Hematopoietic multipotent progenitor cell treated with erythropoietin and hydrocortisone succinate and interleukin-3 and kit ligand, for 4 days (in vitro differentiated cells): ENCODE measurements around the gene ANKRD40CL.

Experiments
- DNase-seq: peaks from one replicate; pipeline ENCODE4 v3.0.0-alpha.2; 2015

ANKRD40CL gene

DNA sequence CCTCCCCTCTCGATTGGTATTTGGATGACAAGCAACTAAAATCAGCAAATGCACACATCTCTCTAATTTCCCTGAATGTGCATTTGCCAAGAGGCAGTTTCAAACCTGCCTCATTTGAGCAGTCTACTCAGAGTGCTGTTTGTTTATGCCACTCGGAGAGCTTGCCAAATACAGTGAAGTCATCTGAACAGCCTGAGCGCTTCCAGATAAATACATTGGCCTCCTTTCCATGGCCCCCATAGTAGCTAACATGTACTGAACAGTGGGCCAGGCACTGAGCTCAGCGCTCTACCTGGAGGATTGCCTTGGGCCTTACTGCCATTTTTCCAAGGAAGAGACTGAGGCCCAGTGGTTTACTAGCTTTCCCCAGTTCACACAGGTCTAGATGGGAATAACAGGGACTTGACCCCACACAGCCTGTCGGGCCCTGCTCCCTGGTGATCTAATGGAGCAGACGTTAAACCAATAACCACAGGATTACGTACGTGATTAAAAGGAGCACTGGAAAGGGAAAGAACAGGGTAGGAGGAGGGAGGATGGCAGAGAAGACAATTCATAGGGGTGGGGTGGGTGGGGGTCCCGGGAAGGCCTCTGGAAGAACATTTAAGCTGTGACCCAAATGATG is 18.7 kb upstream of the ANKRD40CL start:
- no peak for DNase-seq

DNA sequence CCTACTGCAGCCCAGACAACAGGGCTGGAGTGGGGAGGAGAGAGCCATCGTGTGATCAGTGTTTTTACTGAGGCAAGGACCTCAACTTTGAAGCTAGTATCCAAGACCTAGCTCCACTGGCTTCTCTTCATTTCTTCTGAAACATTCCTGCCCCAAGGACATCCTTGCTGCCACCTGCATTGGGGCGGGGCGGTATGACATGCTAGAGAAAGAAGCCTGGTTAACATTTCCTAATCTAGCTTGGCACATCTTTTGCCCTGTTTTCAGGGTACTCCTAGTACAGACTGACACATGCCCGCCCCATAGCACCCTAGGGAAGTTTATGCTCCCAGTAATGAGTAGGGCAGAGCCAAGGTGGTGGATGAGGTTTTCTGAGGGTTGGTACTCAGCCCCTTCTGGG is 17.8 kb upstream of the ANKRD40CL start:
- no peak for DNase-seq

DNA sequence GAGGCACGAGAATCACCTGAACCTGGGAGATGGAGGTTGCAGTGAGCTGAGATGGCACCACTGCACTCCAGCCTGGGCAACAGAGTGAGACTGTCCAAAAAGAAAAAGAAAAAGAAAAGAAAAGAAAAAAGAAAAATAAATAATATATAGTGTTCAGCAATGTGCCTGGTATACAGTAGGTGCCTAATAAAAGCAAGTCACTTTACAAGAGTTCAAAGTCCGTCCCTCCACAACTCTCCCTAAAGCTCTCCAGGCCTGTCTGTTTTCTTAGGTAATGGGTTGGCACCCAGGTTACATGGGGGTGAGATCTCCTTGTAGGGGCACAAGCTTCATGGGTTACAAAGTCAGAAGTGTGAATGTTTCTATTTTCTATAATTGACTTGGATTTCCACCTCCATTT is 16.6 kb upstream of the ANKRD40CL start:
- no peak for DNase-seq

DNA sequence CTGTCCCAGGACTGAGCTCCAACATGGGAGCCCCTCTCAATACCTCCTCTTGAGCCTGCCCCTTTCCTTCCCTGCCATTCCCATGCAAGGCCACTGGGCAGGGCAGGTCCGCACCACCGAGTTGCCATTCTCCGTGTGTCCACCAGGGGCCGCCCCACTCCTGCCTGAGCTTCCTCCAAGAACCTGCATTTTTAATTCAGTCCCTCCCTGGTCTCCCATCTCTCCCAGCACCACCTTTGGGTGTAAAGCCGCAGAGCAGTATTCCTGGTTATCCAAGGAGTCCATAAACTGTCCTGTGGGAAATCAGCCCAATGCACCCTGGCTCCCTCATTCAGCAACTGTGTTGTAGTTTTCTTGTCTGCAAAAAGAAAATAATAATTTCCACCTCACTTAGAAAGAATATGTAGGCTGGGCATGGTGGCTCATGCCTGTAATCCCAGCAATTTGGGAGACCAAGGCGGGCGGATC is 15.9 kb upstream of the ANKRD40CL start:
- DNase-seq = peak; percentile 91

DNA sequence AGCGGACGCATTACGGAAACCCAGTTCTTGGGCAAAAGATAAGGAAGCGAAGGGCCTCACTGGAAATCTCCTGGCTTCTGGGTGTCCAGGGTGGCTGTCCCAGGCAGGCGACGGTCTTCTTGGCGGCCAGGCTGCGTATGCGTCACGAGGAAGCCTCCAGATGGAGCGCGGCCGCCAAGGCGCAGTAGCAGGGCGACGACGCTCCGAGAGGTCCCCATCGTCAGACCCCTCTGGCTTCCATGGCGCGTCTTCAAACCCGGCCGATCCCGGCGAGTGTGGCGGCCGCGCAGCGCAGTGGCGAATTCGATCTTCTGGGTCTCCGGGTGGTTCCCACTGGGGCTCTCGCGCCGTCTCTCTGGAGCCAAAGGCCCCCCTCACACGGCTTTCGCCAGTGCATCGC is 13.8 kb upstream of the ANKRD40CL start:
- no peak for DNase-seq

DNA sequence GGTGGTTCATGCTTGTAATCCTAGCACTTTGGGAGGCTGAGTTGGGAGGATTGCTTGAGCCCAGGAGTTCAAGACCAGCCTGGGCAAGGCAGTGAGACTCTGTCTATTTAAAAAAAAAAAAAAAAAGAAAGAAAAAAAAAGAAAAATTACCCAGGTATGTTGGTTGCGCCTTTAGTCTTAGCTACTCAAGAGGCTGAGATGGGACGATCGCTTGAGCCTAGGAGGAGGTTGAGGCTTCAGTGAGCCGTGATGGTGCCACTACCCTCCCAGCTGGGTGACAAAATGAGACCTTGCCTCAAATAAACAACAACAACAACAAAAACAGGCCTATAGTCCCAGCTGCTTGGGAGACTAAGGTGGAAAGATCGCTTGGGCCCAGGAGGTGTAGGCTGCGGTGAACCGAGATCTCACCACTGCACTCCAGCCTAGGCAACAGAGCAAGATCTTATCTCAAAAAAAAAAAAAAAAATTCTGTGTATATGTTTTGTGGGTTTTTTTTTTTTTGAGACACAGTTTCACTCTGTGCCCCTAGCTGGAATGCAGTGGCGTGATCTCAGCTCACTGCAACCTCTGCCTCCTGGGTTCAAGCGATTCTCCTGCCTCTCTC is 12.5 kb upstream of the ANKRD40CL start:
- DNase-seq = peak; percentile 18

DNA sequence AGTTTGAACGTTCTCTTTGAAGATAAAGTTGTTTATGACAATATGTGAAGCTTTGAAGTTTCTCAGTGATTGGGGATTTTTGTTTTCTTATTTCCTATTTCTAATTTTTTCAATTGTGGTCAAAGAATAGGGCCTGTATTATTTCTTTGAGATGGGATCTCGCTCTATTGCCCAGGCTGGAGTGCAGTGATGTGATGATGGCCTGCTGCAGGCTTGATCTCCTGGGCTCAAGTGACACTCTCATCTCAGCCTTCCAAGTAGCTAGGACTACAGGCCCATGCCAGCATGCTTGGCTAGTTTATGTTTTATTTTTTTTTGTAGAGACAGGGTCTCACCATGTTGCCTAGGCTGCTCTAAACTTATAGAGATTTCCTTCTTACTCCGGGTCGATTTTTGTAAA is 11.7 kb upstream of the ANKRD40CL start:
- no peak for DNase-seq

DNA sequence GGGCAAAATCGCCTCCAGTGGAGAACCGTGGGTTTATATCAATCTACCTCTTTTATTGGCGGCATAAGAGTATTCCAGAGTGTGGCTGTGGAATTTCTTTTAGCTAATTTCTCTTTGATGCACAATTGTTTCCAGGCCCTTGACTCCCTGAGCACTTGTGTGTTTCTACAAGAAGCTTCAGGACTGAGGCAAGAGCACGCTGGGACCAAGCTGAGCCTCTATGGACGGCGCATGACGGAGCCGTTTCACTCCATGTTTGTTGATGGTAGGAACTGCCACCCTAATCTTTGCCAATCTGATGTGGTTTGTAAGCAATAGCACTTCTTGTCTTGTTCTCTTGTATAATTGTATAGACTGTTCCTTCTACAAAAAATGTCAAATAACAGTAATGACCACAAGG is 11.2 kb upstream of the ANKRD40CL start:
- DNase-seq = no peak

DNA sequence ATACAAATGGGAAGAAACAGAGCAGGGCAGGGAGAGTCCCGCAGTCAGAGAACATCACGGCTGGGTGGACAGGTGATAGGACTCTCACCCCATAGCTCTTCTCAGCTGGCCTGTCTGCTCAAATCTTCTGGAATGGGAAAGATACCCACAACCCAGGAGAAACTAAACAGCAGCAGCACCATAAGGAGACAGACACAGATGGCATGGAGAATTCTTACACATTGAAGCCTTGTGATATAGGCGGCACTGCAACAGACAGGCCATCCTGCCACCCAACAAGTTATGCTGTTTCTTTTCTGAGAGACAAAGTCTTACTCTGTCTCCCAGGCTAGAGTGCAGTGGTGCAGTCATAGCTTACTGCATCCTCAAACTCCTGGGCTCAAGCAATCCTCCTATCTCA is 8.6 kb upstream of the ANKRD40CL start:
- no peak for DNase-seq

DNA sequence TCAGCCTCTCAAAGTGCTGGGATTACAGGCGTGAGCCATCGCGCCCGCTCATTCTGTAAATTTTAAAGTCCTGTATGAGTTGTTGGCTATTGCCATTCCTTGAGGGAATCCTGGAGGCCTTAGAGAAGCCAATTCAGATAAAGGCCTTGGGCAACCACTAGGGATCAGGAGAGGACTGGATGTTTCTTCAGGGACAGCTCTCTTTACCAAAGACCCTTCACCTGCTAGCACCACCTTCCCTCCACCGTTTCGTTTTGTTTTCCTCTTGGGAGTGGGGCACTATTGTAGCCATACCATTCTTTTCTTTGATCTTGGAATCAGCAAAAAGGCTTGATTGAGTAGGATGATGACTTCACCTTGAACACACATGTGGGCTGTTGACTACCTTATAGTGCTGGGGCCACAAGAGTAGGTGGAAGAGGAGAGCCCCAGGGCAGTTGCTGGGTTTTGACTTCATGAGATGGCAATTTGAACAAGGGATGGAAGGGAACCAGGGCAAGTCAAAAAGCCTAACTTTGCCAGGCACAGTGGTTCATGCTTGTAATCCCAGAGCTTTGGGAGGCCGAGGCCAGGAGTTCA is 7.0 kb upstream of the ANKRD40CL start:
- no peak for DNase-seq

DNA sequence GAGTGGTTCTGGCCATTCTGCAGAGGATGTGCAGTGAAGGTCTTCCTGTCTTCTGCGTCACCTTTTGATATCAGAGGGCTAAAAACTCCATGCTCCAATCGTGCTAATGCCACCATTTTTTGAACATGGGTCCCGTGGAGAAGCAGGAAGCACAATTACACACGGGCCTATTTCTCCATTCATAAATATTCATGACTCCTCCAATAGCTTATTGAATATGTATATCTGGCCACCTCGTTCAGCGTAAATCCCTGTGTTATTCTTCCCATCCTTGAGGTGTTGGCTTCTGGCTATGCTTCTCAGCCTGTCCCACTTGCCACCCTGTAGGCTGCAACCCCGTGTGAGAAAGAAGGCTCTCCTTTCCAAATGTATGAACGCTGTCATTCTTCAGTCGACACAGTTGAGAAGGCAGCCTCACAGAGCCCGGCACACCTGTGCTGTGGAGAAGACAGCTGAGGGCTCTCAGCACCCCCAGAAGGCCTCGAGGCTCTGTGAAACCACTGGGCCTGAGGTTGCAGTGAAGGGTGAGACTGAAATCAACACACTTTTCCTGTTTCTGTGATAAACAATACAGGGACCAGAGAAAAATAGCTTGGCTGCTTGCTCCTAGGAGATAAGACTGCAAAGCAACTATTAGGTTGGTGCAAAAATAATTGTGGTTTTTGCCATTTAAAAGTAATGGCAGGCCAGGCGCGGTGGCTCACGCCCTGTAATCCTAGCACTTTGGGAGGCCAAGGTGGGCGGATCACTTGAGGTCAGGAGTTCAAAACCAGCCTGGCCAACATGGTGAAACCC is 4.9 kb upstream of the ANKRD40CL start:
- peak; percentile 67 for DNase-seq

DNA sequence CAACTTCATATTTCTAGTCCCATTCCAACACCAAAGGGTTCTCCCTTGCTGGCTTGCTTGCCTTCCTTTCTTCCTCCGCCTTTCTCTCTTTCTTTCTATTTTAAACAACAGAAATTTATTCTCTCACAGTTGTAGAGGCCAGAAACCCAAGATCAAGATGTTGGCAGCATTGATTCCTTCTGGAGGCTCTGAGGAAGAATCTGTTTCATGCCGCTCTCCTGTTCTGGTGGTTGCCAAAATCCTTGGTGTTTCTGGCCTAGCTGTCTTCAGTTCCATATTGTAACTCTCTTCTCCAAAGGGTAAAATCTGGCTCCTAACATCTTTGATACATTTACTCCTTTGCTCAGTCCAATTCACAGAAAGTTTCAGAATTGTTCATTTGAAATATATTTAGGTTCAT is 3.0 kb upstream of the ANKRD40CL start:
- no peak for DNase-seq

DNA sequence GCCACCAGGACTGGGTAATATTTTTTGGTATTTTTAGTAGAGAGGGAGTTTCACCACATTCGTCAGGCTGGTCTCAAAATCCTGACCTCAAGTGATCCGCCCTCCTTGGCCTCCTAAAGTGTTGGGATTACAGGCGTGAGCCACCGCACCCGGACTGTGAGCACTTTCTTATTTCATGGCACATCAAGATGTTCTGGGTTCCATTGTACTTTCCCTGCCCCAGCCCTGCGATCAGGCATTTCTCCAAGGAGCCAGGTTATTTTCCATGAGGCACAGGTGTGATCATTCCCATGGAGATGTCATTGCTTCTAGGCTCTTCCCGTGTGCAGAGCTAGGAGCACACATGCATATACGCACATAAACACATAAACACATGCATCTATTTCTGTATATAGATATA is 2.6 kb upstream of the ANKRD40CL start:
- DNase-seq = no peak

DNA sequence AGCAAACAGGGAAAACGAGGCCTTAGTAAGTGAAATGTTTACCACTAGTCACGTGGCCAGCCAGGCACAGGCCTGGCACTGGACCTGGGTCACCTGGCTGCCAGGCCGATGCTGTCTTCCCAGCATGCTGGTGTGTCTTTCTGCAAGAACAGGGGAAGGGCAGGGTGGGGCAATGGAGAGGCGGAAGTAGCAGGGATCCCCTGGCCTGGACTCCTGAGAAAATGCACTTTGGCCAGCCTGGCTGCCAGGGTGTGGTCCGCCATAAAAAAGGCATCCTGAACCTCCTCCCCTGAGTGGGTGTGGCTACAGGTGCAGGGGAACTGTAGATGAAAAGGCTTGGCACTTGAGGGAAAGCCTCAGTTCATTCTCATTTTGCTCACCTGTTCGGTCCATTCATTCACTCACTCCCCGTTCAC is 1.0 kb upstream of the ANKRD40CL start:
- DNase-seq = no peak

DNA sequence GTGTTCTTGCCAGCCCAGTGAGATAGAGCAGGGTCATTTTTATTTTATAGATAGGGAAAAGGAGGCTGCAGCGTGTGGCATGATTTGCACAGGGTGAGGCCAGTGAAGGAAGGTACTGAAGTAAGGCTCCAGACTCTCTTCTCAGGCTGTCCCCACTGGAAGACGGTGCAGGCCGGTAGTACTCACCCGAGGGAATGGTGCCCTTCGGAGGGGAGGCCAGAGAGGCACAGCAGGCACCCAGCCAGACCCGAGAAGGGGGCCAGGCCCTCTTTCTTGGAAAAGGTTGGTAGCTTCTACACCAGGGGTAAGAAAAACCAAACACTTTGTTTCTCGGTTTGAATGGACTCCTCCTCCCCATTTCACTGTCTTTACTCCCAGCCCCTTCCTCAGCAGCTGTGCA is 288 bp downstream of the ANKRD40CL start:
- DNase-seq = no peak

DNA sequence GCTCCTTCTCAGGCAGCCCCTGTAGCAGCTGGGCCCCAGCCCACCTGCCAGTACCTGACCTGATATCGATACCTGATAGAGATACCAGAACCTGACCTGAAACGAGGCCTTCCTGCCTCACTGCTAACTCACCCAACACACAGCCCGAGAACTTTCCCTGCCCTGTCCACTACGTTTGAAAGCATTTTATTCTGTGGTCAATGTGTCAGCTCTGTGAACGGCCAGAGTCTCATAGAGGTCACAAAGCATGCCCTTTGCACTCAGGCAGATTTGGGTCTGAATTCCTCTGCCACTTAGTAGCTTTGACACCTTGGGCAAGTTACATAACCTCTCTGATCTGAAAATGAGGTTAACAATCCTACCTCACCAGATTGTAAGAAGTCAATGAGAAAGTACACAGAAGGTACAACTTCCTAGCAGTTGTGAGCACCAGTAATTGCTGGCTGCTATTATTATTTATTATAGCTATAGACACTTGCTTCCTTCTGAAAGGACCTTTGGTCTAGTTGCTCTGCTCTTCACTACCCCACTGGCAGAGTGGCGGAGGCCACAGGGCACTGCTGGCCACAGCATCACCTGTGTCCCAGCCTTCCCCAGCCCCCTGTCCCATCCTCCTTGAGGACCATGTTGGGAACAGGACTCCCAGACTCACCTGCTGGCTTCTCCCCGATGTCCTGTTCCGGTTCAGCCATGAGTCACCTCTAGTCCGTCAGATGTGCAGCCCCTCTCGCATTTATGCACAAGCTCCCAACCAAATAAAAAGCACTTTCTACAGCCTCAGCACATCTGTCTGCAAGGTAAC is 895 bp downstream of the ANKRD40CL start:
- no peak for DNase-seq

DNA sequence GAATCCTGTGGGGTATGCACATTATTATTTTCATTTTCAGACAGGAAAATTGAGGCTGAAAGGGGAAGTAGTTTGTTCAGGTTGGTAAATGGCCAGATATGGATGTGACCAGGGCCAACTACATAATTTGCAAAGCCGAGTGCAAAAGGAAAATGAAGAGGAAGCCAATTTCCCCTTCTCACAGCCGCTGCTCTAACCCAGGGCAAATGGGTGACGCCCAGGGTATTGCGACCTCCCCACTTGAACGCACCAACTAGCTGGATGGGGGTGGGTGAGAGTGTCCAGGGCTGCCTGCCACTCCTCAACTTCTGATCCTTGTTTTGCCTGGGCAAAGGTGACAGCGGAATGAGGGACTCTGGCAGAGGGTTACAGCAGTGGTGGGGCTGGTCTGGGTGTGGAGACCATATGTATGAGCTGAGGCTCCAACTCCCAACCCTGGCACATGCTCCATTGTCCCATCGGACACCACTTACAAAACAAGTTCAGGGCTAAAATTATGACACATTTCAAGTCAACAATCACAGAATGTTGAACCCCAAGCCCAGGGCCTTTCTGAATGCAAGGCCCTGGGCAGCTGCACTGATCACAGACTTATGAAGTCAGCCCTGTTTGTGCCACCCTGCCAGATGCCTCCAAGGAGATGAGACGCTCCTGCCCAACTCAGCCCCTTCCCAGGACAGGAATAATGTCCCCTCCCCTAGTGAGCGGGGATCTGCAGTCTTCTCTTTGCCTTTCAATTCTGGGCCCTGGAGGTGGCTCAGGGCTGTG is 1.7 kb downstream of the ANKRD40CL start:
- peak; percentile 76 for DNase-seq

DNA sequence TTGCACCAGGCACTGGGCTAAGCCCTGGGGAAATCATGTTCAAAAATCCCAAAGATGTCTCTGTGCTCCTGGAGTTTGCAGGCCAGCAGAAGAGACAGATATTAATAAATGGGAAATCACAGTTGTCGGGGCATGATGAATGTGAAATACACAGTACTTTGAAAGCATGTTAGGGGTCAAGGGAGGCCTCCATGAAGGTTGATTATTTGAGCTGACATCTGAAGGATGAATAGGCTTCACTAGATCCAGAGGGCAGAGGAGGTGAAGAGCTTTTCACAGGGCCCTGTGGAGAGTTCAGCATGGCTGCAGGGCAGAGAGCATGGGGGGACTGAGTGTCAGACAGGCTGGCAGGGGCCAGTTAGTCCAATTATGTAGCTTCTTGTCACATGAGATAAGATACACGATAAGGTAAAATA is 2.6 kb downstream of the ANKRD40CL start:
- no peak for DNase-seq

DNA sequence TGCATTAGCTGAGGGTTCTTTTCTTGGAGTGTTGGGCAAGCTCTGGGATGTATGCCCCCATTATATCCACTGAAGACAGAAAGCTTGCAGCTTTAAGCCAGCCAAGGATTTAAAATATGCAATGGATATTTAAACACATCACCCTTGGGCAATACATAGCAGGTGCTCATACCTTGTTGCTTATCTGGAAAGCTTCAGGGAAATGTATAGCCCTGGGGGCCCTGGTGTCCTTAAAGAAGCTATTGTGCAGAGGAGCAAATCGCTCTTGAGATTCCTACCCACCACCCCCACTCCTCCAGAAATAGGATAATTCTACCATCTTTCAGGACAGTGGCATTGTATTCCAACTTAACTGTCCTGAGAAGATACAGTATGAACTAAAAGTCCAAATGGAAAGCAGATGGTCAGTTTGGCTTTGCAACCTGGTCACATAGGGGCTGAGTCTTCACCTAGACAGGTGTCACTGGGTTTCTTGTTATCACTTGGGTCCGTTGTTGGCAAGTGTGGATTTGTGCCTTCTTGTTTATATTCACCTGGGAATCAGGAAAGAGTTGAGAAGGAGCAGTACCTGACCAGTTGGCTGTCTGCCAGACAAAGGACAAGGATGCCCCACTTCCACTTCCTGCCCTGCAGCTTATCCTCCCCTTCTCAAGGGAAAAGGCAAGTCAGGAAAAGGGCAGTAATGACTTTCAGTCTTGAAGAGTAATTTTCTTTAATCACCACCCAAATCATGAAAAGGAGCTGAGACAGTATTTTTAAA is 3.4 kb downstream of the ANKRD40CL start:
- no peak for DNase-seq

DNA sequence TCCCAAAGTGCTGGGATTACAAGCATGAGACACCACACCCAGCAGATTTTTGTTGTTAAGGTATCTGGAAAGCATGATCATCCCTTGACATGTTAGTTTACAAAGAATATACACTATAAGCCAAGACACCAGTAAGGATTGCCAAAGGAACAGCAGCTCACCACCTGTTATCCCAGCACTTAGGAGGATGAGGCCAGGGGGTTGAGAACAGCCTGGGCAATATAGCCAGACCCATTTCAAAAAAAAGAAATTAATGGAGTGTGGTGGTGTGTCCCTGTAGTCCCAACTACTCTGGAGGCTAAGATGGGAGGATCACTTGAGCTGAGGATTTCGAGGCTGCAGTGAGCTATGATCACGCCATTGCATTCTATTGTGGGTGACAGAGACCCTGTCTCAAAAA is 5.1 kb downstream of the ANKRD40CL start:
- DNase-seq = no peak

DNA sequence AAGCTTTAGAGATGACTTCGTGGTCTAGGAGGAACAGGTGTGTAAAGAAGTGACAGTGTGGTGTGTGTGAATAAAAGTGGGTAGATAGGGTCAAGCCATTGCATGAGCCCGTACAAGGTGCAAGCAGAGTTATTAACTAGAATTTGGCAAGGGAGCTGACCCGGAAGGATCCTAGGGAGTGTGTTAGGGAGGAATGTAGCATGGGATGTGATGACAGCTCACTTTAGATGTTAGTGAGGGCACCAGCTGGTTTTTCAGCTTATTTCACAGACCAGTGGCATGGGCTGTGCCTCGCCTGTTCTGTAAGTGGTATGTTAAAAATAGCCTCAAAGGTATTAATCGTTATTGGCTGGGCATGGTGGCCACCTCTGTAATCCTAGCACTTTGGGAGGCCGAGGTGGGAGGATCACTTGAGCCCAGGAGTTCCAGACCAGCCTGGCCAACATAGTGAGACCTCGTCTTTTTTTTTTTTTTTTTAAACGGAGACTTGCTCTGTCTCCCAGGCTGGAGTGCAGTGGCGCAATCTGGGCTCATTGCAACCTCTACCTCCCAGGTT is 8.3 kb downstream of the ANKRD40CL start:
- DNase-seq = no peak
